Midbrain (tissue), 1 donor: ENCODE data around the gene TXNDC5.
"Not testable (repeated sequence)": the region's sequence is repeated elsewhere in the genome, so short reads cannot be mapped to it uniquely, and the experiment has no call there.

Experiments
- DNase-seq: peaks from one replicate; lab custom pipeline; 2025; lab: John Stamatoyannopoulos, UW

The TXNDC5 gene

GRCh38 chr6:7895125-7895423, 15.5 kb downstream of the TXNDC5 start:
- DNase-seq, result no peak

- DNase-seq, result no peak
Observed at GRCh38 chr6:7894262-7895124, 16.1 kb downstream of the TXNDC5 start.

GRCh38 chr6:7893342-7893741, 17.2 kb downstream of the TXNDC5 start:
- no peak for DNase-seq

GRCh38 chr6:7892367-7892766, 18.2 kb downstream of the TXNDC5 start:
- DNase-seq, result not testable (repeated sequence)

GRCh38 chr6:7891078-7891872, 19.3 kb downstream of the TXNDC5 start:
- DNase-seq, result no peak

GRCh38 chr6:7888587-7889357, 21.8 kb downstream of the TXNDC5 start:
- DNase-seq, result no peak

- DNase-seq, result no peak
Observed at GRCh38 chr6:7887278-7887991, 23.2 kb downstream of the TXNDC5 start.

GRCh38 chr6:7886132-7886531, 24.5 kb downstream of the TXNDC5 start:
- DNase-seq, result no peak

GRCh38 chr6:7883381-7883780, 27.2 kb downstream of the TXNDC5 start:
- no peak for DNase-seq

GRCh38 chr6:7882505-7883257, 27.9 kb downstream of the TXNDC5 start:
- no peak for DNase-seq

GRCh38 chr6:7881765-7882500, 28.7 kb downstream of the TXNDC5 start:
- DNase-seq, result no peak

GRCh38 chr6:7880718-7881107, 29.9 kb downstream of the TXNDC5 start:
- no peak for DNase-seq

- no peak for DNase-seq
Observed at GRCh38 chr6:7879980-7880717, 30.4 kb downstream of the TXNDC5 start.

GRCh38 chr6:7879579-7879978, 31.0 kb downstream of the TXNDC5 start:
- no peak for DNase-seq

- no peak for DNase-seq
Observed at GRCh38 chr6:7879043-7879442, 31.5 kb downstream of the TXNDC5 start.

GRCh38 chr6:7878401-7878964, 32.1 kb downstream of the TXNDC5 start:
- no peak for DNase-seq

- DNase-seq, result no peak
Observed at GRCh38 chr6:7868926-7869325, 41.7 kb downstream of the TXNDC5 start.

GRCh38 chr6:7866526-7866925, 44.1 kb downstream of the TXNDC5 start:
- DNase-seq, result no peak

GRCh38 chr6:7865781-7866180, 44.8 kb downstream of the TXNDC5 start:
- DNase-seq, result no peak
